ENCODE measurements around the gene RANBP3.

- TF ChIP-seq CTCF (IDR thresholded peaks at IDR 0.05) (no peak), POLR2A (IDR thresholded peaks at IDR 0.05) (no peak)
These were observed 33.3 kb upstream of the RANBP3 start for GRCh38 chr19:6011206-6011605.

All from adrenal gland (tissue), 5 donors.